H1 (cell line): Measurements from ENCODE around the gene NOC2L. TPM values are rescaled to one million over a fixed set of nuclear protein-coding genes. Genes with fewer than 3 reads are reported as not detected.

ENCODE experiments used
- ATF3 ChIP-seq: IDR thresholded peaks from 2 replicates; pipeline ENCODE4 v1.6.1; 2011; ENCODE audit warnings: low read depth, mild to moderate bottlenecking, low read length; ENCODE audit not compliant: insufficient read depth
- polyA plus RNA-seq, 7 experiments: library from polyadenylated mRNA; depleted of rRNA in 3 of 7; stranded (reverse) in 5 of 7; unstranded in 2 of 7; fragments of >200 nt in 5 of 7; fragments of 200-250 nt in 2 of 7; gene quantifications; 1 replicate in 5 of 7; 2 replicates in 1 of 7; 4 replicates in 1 of 7; pipeline versions ENCODE4 v1.2.1 to v1.2.3, GENCODE V29; 2011 to 2013; ENCODE audit warnings: missing spikeins in 2 of 7, mixed read lengths in 2 of 7
- total RNA-seq: library from RNA; stranded (reverse); fragmentation: NEBNext Ultra II Directional; extraction: Animal tissue kit (Norgen Biotek cat#: 25700); gene quantifications from 2 replicates; pipeline ENCODE4 v1.2.1, GENCODE V29; 2021

Gene NOC2L
- total and polyA plus RNA-seq, 2 of the 8 experiments (the other 6 are each of a cell fraction or from before 2014, with no cell fraction given) = 74.7 to 130 TPM

GRCh38 chr1:998995-999724 is 40.1 kb upstream of the NOC2L start (continued):
- TF ChIP-seq ATF3 = no peak
